Panc1 (cell line): ENCODE data around the gene CA9.

Source experiments
- SIN3A ChIP-seq: IDR thresholded peaks from 2 replicates; pipeline ENCODE4 v1.6.1; 2012; ENCODE audit warnings: low read depth, mild to moderate bottlenecking, low read length, moderate library complexity, borderline replicate concordance; ENCODE audit not compliant: insufficient read depth
- TCF7L2 ChIP-seq: IDR thresholded peaks from 2 replicates; pipeline ENCODE4 v1.6.1; 2011; ENCODE audit warnings: mild to moderate bottlenecking, low read depth, low read length, inconsistent platforms
- TF ChIP-seq, protein P1 (sequence below): fragments of 450-650 bp; IDR thresholded peaks from 2 replicates; pipeline ENCODE4 v1.5.1; 2017; ENCODE audit warnings: mild to moderate bottlenecking

DNA sequence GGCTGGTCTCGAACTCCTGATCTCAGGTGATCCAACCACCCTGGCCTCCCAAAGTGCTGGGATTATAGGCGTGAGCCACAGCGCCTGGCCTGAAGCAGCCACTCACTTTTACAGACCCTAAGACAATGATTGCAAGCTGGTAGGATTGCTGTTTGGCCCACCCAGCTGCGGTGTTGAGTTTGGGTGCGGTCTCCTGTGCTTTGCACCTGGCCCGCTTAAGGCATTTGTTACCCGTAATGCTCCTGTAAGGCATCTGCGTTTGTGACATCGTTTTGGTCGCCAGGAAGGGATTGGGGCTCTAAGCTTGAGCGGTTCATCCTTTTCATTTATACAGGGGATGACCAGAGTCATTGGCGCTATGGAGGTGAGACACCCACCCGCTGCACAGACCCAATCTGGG lies 1.5 kb downstream of the CA9 start:
- TF ChIP-seq, protein P1, sequence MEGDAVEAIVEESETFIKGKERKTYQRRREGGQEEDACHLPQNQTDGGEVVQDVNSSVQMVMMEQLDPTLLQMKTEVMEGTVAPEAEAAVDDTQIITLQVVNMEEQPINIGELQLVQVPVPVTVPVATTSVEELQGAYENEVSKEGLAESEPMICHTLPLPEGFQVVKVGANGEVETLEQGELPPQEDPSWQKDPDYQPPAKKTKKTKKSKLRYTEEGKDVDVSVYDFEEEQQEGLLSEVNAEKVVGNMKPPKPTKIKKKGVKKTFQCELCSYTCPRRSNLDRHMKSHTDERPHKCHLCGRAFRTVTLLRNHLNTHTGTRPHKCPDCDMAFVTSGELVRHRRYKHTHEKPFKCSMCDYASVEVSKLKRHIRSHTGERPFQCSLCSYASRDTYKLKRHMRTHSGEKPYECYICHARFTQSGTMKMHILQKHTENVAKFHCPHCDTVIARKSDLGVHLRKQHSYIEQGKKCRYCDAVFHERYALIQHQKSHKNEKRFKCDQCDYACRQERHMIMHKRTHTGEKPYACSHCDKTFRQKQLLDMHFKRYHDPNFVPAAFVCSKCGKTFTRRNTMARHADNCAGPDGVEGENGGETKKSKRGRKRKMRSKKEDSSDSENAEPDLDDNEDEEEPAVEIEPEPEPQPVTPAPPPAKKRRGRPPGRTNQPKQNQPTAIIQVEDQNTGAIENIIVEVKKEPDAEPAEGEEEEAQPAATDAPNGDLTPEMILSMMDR, result no peak
- no peak for TF ChIP-seq SIN3A
- no peak for TF ChIP-seq TCF7L2
